GM21360 (cell line): Measurements from ENCODE around the gene MIAT.

ENCODE experiments used
- ATAC-seq: cut with Tn5 transposase; IDR thresholded peaks from one replicate; pipeline ENCODE4 v1.9.1; 2021; ENCODE audit warnings: mild to moderate bottlenecking, moderate library complexity; ENCODE audit not compliant: unreplicated experiment

Gene MIAT

DNA sequence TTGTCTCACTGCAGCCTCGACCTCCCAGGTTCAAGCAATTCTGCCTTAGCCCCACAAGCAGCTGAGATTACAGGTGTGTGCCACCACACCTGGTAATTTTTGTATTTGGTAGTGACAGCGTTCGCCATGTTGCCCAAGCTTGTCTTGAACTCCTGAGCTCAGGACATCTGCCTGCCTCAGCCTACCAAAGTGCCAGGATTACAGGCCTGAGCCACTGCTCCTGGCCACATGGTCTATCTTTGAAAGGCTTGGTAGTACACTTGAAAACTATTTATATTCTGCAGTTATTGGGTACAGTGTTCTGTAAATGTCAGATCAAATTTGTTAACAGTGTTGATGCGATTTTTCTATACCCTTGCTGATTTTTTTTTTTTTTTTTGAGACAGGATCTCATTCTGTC, 26.1 kb upstream of the MIAT start:
- ATAC-seq, result no peak

DNA sequence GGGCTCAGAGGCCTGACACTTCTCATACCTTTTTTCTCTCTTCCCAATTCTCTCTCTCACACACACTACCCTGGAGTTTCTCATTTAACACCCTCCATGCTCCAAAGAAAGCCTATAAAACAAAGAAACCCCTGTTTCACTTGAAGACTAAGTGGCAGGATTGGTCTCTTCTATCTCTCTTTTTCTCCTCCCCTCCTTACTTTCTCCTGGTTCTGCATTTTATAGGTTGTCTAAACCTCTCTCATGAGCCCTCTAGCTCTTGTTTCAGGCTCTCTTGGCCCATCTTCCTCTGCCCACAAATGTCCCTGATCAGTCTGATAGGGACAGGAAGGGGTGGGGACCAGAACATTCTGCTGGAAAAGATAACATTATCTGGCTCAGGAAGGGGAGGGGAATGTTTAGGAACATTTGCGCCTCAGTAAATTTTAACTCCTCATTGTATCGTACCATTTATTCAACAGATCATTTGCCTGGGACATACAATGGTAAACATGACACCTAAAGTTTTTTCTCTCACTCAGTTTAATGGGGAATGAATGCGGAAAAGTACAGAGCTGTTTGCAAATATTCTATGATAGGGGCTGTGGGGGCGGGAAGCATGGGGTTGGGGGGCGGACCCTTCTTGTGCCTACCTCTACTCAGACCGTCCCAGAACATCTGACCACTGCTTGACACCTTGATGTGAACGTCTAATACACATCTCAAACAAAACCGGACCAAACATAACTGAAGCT, 24.8 kb upstream of the MIAT start:
- ATAC-seq, result no peak

GRCh38 chr22:26634189-26634588, 23.2 kb upstream of the MIAT start:
- ATAC-seq, result no peak

- ATAC-seq, result no peak
Measured at GRCh38 chr22:26635117-26635516, 22.3 kb upstream of the MIAT start.

GRCh38 chr22:26636296-26636695, 21.1 kb upstream of the MIAT start:
- no peak for ATAC-seq

- ATAC-seq, result no peak
Measured at GRCh38 chr22:26642465-26643417, 14.6 kb upstream of the MIAT start.

DNA sequence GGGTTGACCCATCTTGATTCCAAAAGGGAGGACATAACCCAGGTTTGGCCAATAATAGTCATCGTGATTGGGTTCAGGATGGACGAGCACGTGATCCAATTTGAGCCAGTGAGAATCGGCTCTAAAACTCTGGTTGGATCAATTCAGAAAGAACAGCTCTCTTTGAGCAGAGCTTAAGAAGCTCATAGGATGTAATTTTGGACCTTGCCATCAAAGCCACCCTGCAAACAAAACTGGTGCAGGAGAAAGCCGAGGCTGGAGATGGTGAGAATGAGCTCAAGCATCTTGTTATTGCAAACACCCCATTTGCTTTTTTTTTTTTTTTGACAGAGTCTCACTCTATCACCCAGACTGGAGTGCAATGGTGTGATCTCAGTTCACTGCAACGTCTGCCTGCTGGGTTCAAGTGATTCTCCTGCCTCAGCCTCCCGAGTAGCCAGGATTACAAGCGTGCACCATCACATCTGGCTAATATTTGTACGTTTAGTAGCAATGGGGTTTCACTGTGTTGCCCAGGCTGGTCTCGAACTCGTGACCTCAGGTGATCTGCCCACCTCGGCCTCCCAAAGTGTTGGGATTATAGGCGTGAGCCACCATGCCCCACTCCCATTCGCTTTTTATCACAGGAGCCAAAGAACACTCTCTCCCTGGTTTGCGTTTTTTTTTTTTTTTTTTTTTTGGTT, 13.8 kb upstream of the MIAT start:
- ATAC-seq, result no peak

DNA sequence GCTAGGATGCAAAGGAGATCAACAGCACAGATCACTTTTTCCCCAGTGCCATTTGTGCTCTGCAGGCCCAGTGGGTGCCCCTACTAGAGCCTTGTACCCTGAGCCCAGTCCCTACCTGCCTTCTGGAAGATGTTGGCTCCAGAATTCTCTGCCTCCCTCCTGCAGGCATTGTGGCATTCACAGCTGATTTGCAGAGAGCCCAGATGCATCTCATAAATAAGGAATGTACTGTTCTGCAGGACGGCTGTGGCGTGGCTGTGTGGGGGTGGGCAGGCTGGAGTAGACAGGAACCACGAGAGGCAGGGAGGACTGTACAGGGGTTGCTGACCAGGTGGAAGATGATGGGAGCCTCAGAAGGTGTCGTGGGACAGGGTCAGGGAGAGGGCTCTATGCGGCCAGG, 11.2 kb upstream of the MIAT start:
- no peak for ATAC-seq

DNA sequence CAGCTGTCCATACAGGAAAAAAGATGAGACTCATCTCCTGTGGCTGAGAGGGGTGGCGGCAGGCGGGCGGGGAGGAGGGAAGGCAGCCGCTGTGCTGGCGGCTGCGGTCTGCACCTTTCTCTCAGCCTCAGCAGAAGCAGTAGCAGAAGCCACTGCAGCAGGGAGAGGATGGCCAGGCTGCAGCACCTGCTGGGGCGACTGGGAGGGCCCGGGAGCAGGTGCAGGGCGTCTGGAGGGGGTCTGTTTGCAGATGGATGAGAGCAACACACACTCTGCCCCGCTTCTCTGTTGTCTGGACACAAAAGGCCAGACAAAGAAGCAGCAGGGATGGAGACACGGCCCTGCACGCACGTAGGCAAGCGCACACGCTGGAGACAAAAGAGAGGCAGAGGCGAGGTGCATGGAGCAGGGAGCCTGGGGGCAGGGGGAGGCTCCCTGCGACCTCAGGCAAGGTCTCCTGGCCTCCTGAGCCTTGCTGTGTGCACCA, 9.3 kb upstream of the MIAT start:
- ATAC-seq, result no peak

- no peak for ATAC-seq
Measured at GRCh38 chr22:26648528-26649388, 8.6 kb upstream of the MIAT start.

DNA sequence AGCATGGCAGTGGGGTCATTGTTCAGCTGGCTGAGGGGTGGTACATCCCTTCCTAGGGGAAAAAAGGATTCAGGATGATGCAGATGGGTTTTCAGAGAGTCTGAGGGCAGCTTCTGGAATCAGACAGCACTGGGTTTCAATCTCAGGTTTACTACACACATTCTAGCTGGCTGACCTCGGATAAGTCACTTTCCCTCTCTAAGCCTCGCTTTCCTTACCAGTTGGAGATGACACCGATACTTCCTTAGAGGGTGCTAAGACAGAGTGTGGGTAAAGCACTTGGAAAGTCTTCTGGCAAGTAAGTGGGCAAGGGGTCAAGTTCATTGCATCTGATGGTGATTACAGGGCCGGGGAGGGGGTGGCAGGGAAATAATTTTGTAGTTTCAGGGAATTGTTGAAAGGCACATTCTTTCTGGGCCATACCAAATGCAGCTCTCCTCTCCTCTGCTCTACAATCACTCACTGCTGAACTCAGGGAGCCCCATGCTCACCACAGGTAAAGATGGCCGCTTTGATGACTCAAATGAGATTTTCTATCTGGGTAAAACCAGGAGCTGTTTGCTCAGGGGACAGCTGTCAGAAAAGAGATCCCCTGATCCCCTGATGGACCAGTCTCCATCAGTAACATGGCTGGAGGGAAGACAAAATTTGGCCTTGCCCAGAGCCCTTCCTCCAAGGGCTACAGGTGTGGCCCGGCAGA, 6.5 kb upstream of the MIAT start:
- no peak for ATAC-seq

DNA sequence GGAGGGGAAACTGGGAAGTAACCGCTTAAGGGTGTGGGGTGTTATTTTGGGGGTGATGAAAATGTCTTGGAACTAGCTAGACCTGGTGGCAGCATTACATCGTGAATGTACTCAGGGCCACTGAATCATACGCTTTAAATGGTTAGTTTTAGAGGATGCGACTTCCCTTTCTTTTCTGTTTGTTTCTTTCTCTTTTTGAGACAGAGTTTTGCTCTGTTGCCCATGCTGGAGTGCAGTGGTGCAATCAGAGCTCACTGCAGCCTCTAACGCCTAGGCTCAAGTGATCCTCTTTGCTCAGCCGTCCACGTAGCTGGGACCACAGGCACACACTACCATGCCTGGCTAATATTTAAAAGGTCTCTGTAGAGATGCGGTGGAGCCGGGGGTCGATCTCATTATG, 5.6 kb upstream of the MIAT start:
- no peak for ATAC-seq

- ATAC-seq, result no peak
Measured at GRCh38 chr22:26658161-26658560, 773 bp downstream of the MIAT start.

GRCh38 chr22:26658671-26659478, 1.5 kb downstream of the MIAT start:
- no peak for ATAC-seq

DNA sequence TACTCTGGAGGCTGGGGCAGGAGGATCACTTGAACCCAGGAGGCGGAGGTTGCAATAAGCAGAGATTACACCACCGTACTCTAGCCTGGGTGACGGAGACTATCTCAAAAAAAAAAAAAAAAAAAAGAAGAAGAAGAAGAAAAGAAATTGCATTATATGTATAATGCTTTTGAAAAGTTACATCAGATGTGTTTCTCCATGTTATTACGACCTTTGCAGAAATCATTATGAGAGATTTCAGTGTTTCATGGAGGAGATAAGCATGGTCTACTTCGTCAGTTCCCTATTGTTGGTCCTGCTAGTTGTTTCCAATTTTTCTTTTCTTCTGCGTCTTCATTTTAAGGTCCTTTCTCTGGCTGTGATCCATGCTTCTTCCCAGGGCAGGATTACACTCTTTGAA, 3.0 kb downstream of the MIAT start:
- no peak for ATAC-seq

DNA sequence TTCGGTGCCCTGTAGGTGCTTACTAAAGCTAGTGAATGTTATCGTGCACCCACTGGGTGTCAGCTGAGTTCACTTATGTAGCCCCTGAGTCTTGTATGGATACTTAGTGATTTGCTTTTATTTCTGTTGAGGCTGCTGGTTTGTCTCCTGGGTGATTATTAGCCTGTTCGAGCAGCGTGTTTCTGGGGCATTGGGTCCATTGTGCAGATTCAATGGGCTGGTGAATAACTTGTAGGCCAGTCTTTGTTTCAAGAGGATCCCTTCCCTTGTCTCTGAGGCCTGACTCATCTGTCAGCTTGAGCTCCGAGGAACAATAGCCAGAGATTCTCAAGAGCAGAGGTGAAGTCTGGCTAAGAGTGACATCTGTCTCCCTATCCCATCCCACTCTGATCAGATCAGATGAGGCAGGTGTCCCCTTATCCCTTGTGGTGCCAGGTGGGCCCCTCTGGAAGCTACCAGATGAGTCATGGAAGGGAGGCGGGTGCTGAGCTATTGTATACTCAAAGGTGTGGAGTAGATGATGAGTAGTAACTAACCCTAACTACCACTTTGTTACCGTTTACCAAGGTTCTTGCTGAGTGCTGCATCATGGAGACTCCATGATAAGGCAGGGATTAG, 3.7 kb downstream of the MIAT start:
- no peak for ATAC-seq

GRCh38 chr22:26662160-26662559, 4.8 kb downstream of the MIAT start:
- no peak for ATAC-seq

DNA sequence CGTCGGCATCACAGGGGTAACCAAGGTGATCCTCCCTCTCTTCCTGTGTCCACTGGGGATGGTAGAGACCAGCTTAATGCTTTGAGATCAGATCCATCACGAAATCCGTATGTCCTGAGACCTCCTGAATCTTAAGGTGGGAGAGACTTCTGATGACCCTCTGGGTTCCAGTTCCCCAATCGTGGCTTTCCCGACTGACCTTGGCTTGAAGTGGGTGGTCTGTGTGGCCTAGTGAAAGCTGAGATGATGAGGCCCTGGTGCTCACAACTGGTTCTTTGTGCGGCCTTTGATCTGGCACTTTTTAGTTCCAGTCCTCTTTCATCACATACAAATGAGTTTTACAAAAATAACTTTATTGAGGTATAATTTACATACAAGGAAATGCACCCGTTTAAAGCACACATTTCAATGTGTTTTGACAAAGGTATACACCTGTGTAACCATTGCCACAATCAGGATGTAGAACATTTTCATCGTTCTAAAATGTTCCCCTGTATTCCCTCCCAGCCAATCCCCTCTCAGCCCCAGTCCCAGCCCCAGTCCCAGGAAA, 6.1 kb downstream of the MIAT start:
- no peak for ATAC-seq
